DMS79 treated with DMSO at 0.1 percent for 48 hours (cell line): ENCODE results near the gene SNAPIN.

Source experiments
- DNase-seq: peaks from one replicate; lab custom pipeline; 2025; lab: John Stamatoyannopoulos, UW

Gene SNAPIN

GRCh38 chr1:153658400-153659174 lies at the start of gene SNAPIN:
Gene SNAPIN, plus strand, starts transcription at chr1:153658703. Its CDS starts 41 bp downstream, at chr1:153658744.
- peak; percentile 90 for DNase-seq

DNA sequence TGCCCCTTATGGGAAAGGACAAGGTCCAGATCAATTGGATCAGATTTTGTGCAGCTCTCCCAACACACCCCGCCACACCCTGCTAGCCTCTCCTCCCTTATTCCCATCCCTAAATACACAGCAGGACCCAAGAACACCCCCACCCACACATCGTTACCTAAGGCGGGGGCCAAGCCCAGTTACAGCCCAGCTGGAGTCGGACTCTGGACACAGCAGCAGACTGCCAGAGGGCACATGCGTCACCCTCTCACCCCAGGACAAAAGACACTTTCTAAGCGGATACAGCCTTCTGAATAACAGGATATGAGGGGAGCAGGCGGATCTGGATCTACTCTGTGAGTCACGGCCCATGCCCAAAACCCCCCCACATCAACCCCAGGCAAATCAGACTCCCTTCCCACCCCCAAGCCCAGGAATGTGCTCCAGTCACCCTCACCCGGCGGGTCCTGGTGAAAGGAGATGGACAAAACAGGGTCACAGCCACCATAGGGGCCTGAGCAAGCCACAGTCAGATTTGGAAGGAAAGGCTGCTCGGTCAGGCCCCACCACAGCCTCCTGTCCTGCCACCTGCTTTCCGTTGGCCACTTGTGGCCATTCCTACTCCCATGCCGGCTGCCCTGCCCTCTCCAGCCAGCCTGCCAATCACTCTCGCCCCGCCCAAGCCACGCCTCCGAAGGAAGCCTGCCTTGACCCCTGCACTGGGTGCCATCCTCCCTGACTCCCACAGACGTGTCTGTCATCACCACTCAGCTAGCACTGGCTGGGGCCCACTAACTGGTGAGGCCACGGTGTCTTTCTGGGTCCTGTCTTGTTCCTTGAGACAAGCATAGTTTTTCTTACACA lies 49.5 kb upstream of the SNAPIN start:
- DNase-seq: no peak

- no peak for DNase-seq
These were observed 49.0 kb upstream of the SNAPIN start for GRCh38 chr1:153609585-153609907.

- DNase-seq: no peak
These were observed 48.2 kb upstream of the SNAPIN start for GRCh38 chr1:153610334-153610733.

- no peak for DNase-seq
These were observed 47.6 kb upstream of the SNAPIN start for GRCh38 chr1:153610811-153611301.

- no peak for DNase-seq
These were observed 47.1 kb upstream of the SNAPIN start for GRCh38 chr1:153611356-153611755.

- no peak for DNase-seq
These were observed 46.3 kb upstream of the SNAPIN start for GRCh38 chr1:153612111-153612754.

DNA sequence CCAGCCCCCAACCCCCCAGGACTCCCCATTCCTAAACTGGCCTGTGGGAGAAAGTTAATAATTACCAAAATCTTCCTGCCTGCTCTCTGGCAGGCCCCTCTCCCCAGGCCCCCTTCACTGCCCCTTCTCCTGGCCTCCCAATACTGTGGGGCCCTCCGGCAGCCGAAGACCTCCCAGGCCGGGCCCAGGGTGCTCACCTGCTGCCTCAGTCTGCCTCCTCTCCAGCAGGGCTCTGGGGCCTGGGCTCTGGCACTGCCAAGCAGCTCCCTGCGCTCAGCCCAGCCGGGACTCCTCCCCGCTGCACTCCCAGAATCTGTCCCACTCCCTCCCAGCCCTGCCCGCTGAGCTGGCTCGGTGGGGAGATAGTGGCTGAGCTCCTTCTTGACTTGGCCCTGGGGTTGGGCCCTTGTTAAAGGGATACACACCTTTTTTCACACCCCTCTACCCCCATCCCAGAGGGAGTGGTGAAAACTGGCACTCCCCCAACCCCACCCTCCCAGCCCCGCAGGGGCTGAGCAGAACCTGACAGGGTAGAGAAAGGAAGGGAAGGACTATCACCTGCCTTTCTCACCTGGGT lies 45.7 kb upstream of the SNAPIN start, which contains the start of gene S100A16:
Gene S100A16, minus strand, starts transcription at position 383 of the 577 bp plus-strand sequence. CDS start 4,986 bp downstream, outside the sequence.
- no peak for DNase-seq

- no peak for DNase-seq
These were observed 45.1 kb upstream of the SNAPIN start for GRCh38 chr1:153613406-153613805.

DNA sequence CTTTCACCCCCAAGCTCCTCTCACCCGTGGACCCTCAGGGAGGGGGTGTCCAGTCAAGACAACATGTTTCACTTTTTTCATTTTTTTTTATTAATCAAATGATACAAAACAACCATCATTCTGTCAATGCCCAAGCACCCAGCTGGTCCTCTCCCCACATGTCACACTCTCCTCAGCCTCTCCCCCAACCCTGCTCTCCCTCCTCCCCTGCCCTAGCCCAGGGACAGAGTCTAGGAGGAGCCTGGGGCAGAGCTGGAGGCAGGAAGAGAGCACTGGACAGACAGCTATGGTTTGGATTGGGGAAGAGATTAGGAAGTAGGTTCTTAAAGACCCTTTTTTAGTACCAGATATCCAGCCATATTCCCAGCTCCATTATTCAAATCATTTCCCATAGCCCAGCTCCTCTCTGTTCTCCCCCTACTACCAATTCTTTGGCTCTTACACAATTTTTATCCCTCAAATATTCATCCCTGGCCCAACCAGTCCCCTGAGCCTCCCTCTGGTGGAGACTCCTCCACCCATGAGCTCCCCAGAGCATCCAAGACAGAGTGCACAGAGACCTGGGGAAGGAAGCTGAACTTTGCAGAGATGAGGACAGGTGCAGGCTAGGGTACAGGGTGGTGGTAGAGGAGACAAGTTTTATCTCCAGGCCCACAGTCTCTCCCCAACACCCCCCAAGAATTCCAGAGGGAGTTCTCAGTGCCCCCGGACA lies 44.2 kb upstream of the SNAPIN start:
- no peak for DNase-seq

- no peak for DNase-seq
These were observed 43.6 kb upstream of the SNAPIN start for GRCh38 chr1:153614906-153615305.

- no peak for DNase-seq
These were observed 43.1 kb upstream of the SNAPIN start for GRCh38 chr1:153615406-153615805.

DNA sequence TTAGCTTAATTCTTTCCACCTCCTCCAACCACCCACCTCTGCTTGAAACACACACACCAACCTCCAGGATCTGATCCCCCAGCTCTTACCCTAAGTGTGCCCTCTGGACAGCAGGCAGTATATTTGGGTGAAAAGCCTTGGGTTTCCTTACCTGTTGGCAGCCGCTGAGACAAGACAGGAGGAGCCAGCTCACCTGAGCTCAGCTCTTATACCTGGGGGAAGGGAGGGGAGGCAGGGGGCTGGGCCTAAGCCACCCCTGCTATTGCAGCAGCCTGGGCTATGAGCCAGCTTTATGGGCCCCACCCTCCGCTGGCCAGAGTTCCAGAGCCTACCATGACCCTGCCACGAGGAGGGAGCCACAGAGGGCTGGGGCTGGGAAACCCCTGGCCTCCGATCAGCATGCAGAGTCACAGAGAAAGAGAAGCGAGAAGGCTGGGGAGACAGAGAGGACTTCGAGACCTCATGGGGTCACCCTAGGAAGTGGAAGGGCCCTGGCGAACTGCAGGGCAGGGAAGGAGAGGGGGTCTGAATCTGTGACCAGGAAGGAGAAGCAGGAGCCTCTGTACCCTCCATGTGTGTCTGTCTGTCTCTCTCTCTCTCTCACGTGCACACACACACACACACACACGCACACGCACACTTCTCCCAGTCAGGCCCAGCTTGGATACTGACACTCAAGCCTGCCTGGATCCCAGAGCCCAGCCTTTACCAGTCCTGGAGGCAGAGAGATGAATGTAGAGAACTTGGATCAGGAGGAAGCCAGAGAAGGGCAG lies 42.2 kb upstream of the SNAPIN start, which contains the start of gene S100A14:
Gene S100A14, minus strand, starts transcription at position 182 of the 773 bp plus-strand sequence. CDS start 467 bp downstream, outside the sequence.
- peak; percentile 39 for DNase-seq

- DNase-seq: no peak
These were observed 41.6 kb upstream of the SNAPIN start for GRCh38 chr1:153616917-153617311.

- no peak for DNase-seq
These were observed 40.8 kb upstream of the SNAPIN start for GRCh38 chr1:153617663-153618062.

DNA sequence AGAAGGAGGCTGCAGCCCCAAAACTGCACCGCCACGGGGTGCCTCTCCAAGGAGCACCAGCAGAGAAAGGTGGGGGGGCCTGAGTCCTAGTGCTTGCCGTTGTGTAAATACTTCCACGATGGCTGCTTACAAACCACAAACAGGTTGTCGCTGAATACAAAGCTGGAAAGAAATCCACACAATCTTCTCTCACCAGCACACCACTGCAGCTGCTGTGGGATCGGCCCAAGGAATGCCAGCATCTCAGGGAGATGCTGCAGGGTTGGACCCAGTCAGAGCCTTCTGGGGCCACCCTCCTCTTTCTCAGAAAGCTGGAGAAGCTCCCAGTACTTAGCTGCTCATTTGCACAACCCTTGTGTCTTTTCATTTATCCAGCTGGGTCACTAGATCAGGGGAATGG lies 39.3 kb upstream of the SNAPIN start:
- no peak for DNase-seq

DNA sequence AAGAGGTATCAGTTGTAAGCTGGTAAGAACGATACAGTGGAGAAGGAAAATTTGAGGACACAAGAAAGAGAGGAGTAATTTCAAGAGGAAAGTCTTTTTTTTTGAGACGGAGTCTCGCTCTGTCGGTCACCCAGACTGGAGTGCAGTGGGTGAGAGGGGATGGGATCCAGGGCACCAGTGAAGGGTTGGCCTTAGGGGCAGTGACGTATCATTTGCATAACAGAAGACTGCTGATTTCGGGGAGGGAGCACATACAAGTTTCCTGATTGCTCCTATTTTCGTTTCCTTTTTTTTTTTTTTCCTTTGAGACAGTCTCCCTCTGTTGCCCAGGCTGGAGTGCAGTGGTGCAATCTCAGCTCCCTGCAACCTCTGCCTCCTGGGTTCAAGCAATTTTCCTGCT lies 35.4 kb upstream of the SNAPIN start:
- no peak for DNase-seq

GRCh38 chr1:153624965-153625611 lies 33.4 kb upstream of the SNAPIN start:
- no peak for DNase-seq

DNA sequence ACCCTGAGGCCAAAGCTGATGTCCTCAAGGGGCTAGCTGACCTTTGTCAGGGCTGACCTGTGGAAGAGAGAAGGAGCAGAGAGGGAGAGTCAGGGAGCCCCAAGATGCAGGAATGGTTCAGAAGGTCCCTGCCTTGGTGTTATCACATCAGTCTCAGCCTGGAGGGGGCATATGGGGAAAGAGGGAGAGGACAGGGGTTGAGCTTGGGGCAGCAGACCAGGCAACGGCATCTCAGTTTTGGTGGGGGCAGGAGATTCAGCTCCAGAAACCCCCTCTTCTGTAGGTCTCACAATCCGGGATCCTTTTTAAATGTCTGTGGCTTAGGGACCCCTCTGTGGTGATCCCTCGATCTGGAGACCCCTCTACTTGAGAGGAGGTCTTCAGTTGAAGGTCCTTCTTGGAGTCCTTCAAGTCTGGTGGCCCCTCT lies 32.0 kb upstream of the SNAPIN start:
- DNase-seq: no peak
